ENCODE results near the gene POM121.
"Not testable (repeated sequence)": the region's sequence is repeated elsewhere in the genome, so short reads cannot be mapped to it uniquely, and the experiment has no call there.

DNA sequence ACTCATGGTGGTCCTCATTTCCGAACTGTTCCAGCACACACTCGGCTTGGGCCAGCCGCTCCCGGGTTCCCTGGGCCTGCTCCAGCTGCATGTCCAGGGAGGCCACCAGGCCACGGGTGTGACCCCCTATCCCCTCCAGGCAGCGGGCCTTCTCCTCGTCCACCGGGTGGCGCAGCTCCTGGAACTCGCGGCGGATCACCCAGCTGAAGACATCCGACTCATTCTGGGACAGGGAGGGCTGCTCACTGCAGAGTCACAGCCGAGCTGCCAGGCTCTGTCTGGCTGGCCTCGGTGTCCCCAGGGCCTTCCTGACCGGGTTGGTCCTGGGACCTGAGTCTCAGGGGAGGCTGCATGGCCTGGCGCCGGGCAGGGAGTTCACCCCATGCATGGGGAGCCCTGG, 35.1 kb downstream of the POM121 start:
- TF ChIP-seq, protein P1, sequence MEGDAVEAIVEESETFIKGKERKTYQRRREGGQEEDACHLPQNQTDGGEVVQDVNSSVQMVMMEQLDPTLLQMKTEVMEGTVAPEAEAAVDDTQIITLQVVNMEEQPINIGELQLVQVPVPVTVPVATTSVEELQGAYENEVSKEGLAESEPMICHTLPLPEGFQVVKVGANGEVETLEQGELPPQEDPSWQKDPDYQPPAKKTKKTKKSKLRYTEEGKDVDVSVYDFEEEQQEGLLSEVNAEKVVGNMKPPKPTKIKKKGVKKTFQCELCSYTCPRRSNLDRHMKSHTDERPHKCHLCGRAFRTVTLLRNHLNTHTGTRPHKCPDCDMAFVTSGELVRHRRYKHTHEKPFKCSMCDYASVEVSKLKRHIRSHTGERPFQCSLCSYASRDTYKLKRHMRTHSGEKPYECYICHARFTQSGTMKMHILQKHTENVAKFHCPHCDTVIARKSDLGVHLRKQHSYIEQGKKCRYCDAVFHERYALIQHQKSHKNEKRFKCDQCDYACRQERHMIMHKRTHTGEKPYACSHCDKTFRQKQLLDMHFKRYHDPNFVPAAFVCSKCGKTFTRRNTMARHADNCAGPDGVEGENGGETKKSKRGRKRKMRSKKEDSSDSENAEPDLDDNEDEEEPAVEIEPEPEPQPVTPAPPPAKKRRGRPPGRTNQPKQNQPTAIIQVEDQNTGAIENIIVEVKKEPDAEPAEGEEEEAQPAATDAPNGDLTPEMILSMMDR (IDR thresholded peaks at IDR 0.05; ENCODE audit: borderline replicate concordance, extremely low read depth, low read length, poor library complexity, severe bottlenecking) = not testable (repeated sequence)
- not testable (repeated sequence) for TF ChIP-seq EZH2 (IDR thresholded peaks at IDR 0.05; ENCODE audit: borderline replicate concordance, low read depth, low read length, severe bottlenecking)
